ENCODE data around the gene PBX3. TPM values are rescaled to one million over a fixed set of nuclear protein-coding genes. Genes with fewer than 3 reads are reported as not detected.
A peak's percentile ranks its signal among the peaks of the same experiment; 100 is the strongest.

The PBX3 gene
- total and polyA plus RNA-seq, 2 donors (not counting 1 experiment from before 2014, with no cell fraction given): 35.8 to 51.8 TPM

DNA sequence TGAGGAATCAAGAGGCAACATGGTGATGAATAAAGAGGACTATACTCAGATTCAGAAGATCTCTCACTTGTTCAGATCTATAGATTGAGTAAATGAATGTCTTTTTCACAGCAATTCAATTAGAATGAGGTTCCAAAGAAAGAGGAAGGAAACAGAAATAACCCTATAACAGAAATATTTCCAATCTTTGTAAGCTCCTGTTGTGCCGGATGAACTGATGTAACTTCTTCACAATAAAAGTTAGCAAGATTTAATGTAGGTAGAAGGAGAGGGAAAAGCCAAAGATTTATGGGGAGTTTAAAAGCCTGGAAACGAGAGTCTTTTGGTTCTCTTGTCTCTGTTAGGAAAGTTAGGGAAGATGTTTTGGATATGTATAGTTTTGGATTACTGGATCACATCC is 92.1 kb downstream of the PBX3 start:
- Histone ChIP-seq H3K4me2 (ENCODE audit: extremely low read depth, insufficient read depth, low read length) (no peak overlapping the region), H2AFZ (ENCODE audit: low read length) (no peak overlapping the region), H3K36me3 (ENCODE audit: control insufficient read depth, insufficient read depth, low read length) (no peaks in the 10 kb centered on the region), H3K27me3 (ENCODE audit: control insufficient read depth, insufficient read depth, low read length) (no peaks in the 10 kb centered on the region), H3K79me2 (ENCODE audit: control insufficient read depth, insufficient read depth, low read length) (peaks cover 31% of the 10 kb centered on the region), H3K4me1 (ENCODE audit: control insufficient read depth, extremely low read depth, insufficient read depth, low read length) (no peaks in the 10 kb centered on the region), H3K4me3 (replicated peaks in 1 of 4; ENCODE audit: control extremely low read depth in 1 of 4, insufficient read depth in 1 of 4, low read depth in 3 of 4, low read length in 4 of 4) (no peak overlapping the region), H4K20me1 (ENCODE audit: control insufficient read depth, extremely low read depth, insufficient read depth, low read length) (no peaks in the 10 kb centered on the region), H3K9ac (ENCODE audit: insufficient read depth, low read length) (no peak overlapping the region), H3K9me3 (ENCODE audit: control insufficient read depth, insufficient read depth, low read depth, low read length) (no peaks in the 10 kb centered on the region), H3K27ac (ENCODE audit: insufficient read depth, low read length) (no peak overlapping the region)
- DNase-seq (ENCODE audit: low read depth in 2 of 2): no peak
- no peak for TF ChIP-seq EZH2 (IDR thresholded peaks at IDR 0.05; ENCODE audit: low read length, missing control alignments)
- TF ChIP-seq, protein P1, sequence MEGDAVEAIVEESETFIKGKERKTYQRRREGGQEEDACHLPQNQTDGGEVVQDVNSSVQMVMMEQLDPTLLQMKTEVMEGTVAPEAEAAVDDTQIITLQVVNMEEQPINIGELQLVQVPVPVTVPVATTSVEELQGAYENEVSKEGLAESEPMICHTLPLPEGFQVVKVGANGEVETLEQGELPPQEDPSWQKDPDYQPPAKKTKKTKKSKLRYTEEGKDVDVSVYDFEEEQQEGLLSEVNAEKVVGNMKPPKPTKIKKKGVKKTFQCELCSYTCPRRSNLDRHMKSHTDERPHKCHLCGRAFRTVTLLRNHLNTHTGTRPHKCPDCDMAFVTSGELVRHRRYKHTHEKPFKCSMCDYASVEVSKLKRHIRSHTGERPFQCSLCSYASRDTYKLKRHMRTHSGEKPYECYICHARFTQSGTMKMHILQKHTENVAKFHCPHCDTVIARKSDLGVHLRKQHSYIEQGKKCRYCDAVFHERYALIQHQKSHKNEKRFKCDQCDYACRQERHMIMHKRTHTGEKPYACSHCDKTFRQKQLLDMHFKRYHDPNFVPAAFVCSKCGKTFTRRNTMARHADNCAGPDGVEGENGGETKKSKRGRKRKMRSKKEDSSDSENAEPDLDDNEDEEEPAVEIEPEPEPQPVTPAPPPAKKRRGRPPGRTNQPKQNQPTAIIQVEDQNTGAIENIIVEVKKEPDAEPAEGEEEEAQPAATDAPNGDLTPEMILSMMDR (conservative IDR thresholded peaks at IDR 0.05 in 1 of 2, IDR thresholded peaks at IDR 0.05 in 1 of 2; ENCODE audit: low read depth in 1 of 2, low read length in 2 of 2): no peak

DNA sequence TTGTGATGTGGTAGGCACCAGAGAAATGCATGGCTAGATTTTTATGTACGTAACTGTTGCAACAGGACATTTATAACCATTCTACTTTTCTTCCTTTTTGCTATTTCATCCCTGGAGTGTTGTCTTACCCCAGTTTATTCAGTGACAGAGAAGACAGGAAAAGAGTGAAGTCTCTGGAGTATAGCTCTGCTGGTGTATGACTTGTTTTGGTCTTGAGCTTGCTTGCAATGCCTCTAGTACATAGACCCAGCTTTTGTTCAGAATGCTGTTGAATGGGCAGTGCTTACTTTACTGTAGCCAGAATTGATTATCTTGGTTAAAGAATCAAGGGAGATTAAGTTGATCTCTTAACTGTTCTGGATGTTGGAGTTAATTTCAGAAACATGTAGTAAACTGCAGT is 94.3 kb downstream of the PBX3 start:
- DNase-seq (ENCODE audit: low read depth in 2 of 2): no peak
- Histone ChIP-seq H3K36me3 (ENCODE audit: control insufficient read depth, insufficient read depth, low read length) (no peaks in the 10 kb centered on the region), H3K27ac (ENCODE audit: insufficient read depth, low read length) (no peak overlapping the region), H3K4me2 (ENCODE audit: extremely low read depth, insufficient read depth, low read length) (no peak overlapping the region), H3K9ac (ENCODE audit: insufficient read depth, low read length) (no peak overlapping the region), H3K4me3 (replicated peaks in 1 of 4; ENCODE audit: control extremely low read depth in 1 of 4, insufficient read depth in 1 of 4, low read depth in 3 of 4, low read length in 4 of 4) (no peak overlapping the region), H3K4me1 (ENCODE audit: control insufficient read depth, extremely low read depth, insufficient read depth, low read length) (no peaks in the 10 kb centered on the region), H2AFZ (ENCODE audit: low read length) (no peak overlapping the region), H3K9me3 (ENCODE audit: control insufficient read depth, insufficient read depth, low read depth, low read length) (no peaks in the 10 kb centered on the region), H3K79me2 (ENCODE audit: control insufficient read depth, insufficient read depth, low read length) (peaks cover 43% of the 10 kb centered on the region), H4K20me1 (ENCODE audit: control insufficient read depth, extremely low read depth, insufficient read depth, low read length) (no peaks in the 10 kb centered on the region), H3K27me3 (ENCODE audit: control insufficient read depth, insufficient read depth, low read length) (no peaks in the 10 kb centered on the region)
- TF ChIP-seq, protein P1 (conservative IDR thresholded peaks at IDR 0.05 in 1 of 2, IDR thresholded peaks at IDR 0.05 in 1 of 2; ENCODE audit: low read depth in 1 of 2, low read length in 2 of 2): no peak
- TF ChIP-seq EZH2 (IDR thresholded peaks at IDR 0.05; ENCODE audit: low read length, missing control alignments): no peak

DNA sequence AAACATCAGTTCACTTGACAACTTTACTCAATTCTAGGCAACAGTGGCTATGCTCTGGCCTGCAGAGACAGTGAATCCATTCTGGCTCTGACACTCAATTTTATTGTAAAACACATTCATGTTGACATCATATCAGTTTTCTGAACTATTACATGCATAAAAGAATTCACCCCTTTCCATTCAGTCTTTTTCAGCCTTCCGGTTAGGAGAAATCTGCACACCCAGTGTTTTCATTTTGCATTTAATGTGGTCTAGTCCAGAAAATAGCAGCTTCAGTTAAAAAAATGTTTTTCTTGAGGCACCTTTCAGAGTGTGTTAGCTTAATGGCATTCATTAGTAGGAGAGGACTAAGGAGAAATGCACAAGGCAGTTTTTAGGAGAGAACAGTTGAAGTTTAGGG is 95.1 kb downstream of the PBX3 start:
- Histone ChIP-seq H3K27me3 (ENCODE audit: control insufficient read depth, insufficient read depth, low read length) (no peaks in the 10 kb centered on the region), H3K79me2 (ENCODE audit: control insufficient read depth, insufficient read depth, low read length) (peaks cover 44% of the 10 kb centered on the region), H3K4me2 (ENCODE audit: extremely low read depth, insufficient read depth, low read length) (peak overlapping the region; percentile 30), H3K4me1 (ENCODE audit: control insufficient read depth, extremely low read depth, insufficient read depth, low read length) (no peaks in the 10 kb centered on the region), H3K27ac (ENCODE audit: insufficient read depth, low read length) (no peak overlapping the region), H3K36me3 (ENCODE audit: control insufficient read depth, insufficient read depth, low read length) (no peaks in the 10 kb centered on the region), H3K4me3 (replicated peaks in 1 of 4; ENCODE audit: control extremely low read depth in 1 of 4, insufficient read depth in 1 of 4, low read depth in 3 of 4, low read length in 4 of 4) (no peak overlapping the region), H3K9ac (ENCODE audit: insufficient read depth, low read length) (no peak overlapping the region), H4K20me1 (ENCODE audit: control insufficient read depth, extremely low read depth, insufficient read depth, low read length) (no peaks in the 10 kb centered on the region), H2AFZ (ENCODE audit: low read length) (no peak overlapping the region), H3K9me3 (ENCODE audit: control insufficient read depth, insufficient read depth, low read depth, low read length) (no peaks in the 10 kb centered on the region)
- TF ChIP-seq, protein P1 (conservative IDR thresholded peaks at IDR 0.05 in 1 of 2, IDR thresholded peaks at IDR 0.05 in 1 of 2; ENCODE audit: low read depth in 1 of 2, low read length in 2 of 2): no peak
- TF ChIP-seq EZH2 (IDR thresholded peaks at IDR 0.05; ENCODE audit: low read length, missing control alignments): no peak
- DNase-seq (ENCODE audit: low read depth in 2 of 2): no peak
